PC-3 (cell line): ENCODE results near the gene CHTF8. TPM values are rescaled to one million over a fixed set of nuclear protein-coding genes. Genes with fewer than 3 reads are reported as not detected.

Experiments used
- ATAC-seq: fragments of 200-7000 bp; cut with Tn5 transposase; 2 replicates; pipeline ENCODE4 v1.9.1; 2020; ENCODE audit warnings: mild to moderate bottlenecking, moderate library complexity
- BruUV-seq: library from RNA; stranded (reverse); fragments of 400-500 nt; replicated peaks from 2 replicates; lab custom pipeline; 2021; lab: Mats Ljungman, UMichigan
- CTCF ChIA-PET: fragments of 300-600 bp; sonication (Branson Sonifier 250); formaldehyde crosslinking; loops from one replicate; lab custom pipeline; 2022; ENCODE audit warnings: antibody characterized with exemption; lab: Charles Lee
- POLR2A ChIA-PET: fragments of 300-600 bp; sonication (Branson Sonifier 250); formaldehyde crosslinking; loops from one replicate; lab custom pipeline; 2022; ENCODE audit warnings: antibody characterized with exemption; ENCODE audit not compliant: unreplicated experiment; lab: Charles Lee
- DNase-seq: peaks from one replicate; pipeline ENCODE4 v3.0.0-alpha.2; 2015
- H2AFZ ChIP-seq: fragments of 300-600 bp; sonication (generic); 2 replicates; pipeline ENCODE4 v1.6.0; 2016; ENCODE audit warnings: antibody characterized with exemption, low read length
- H3F3A ChIP-seq: fragments of 300-600 bp; sonication (generic); one replicate; pipeline ENCODE4 v1.6.0; 2017; ENCODE audit warnings: antibody characterized with exemption, low read length, control low read depth, mild to moderate bottlenecking; ENCODE audit not compliant: unreplicated experiment
- H3K27ac ChIP-seq: fragments of 300-600 bp; sonication (generic); 2 replicates; pipeline ENCODE4 v1.5.1; 2016; ENCODE audit warnings: mild to moderate bottlenecking, low read length
- H3K27me3 ChIP-seq: fragments of 300-600 bp; sonication (generic); 2 replicates; pipeline ENCODE4 v1.6.1; 2016; ENCODE audit warnings: low read length, mixed read lengths
- H3K36me3 ChIP-seq: fragments of 300-600 bp; sonication (generic); 2 replicates; pipeline ENCODE4 v1.6.1; 2016; ENCODE audit warnings: low read depth, mixed run types, low read length, mixed read lengths
- H3K4me1 ChIP-seq: fragments of 300-600 bp; sonication (generic); 2 replicates; pipeline ENCODE4 v1.5.1; 2016; ENCODE audit warnings: low read length; ENCODE audit not compliant: insufficient read depth
- H3K4me2 ChIP-seq: fragments of 300-600 bp; sonication (generic); 2 replicates; pipeline ENCODE4 v1.6.0; 2016; ENCODE audit warnings: low read length
- H3K4me3 ChIP-seq: fragments of 300-600 bp; sonication (generic); 2 replicates; pipeline ENCODE4 v1.5.1; 2016; ENCODE audit warnings: mild to moderate bottlenecking, low read length, mixed read lengths
- H3K79me2 ChIP-seq: fragments of 300-600 bp; sonication (generic); 2 replicates; pipeline ENCODE4 v1.6.1; 2017; ENCODE audit warnings: low read length, mixed read lengths
- H3K9ac ChIP-seq: fragments of 300-600 bp; sonication (generic); 2 replicates; pipeline ENCODE4 v1.6.0; 2016; ENCODE audit warnings: mild to moderate bottlenecking, low read length
- H3K9me2 ChIP-seq: fragments of 300-600 bp; sonication (generic); replicated peaks from 2 replicates; pipeline ENCODE4 v1.6.1; 2016; ENCODE audit warnings: mixed run types, low read length, mixed read lengths
- H3K9me3 ChIP-seq: fragments of 300-600 bp; sonication (generic); 2 replicates; pipeline ENCODE4 v1.6.1; 2016; ENCODE audit warnings: low read length, mixed read lengths
- H4K20me1 ChIP-seq: fragments of 300-600 bp; sonication (generic); 2 replicates; pipeline ENCODE4 v1.6.1; 2016; ENCODE audit warnings: low read length, mixed read lengths
- CTCF ChIP-seq: fragments of 300-600 bp; sonication (generic); conservative IDR thresholded peaks from 2 replicates; pipeline ENCODE4 v1.5.1; 2017; ENCODE audit warnings: antibody characterized with exemption, low read depth, mild to moderate bottlenecking, low read length
- EZH2 ChIP-seq: fragments of 300-600 bp; sonication (generic); IDR thresholded peaks from one replicate; pipeline ENCODE4 v1.6.1; 2017; ENCODE audit warnings: antibody characterized with exemption, mild to moderate bottlenecking, low read length; ENCODE audit not compliant: unreplicated experiment
- EZH2phosphoT487 ChIP-seq: fragments of 300-600 bp; sonication (generic); IDR thresholded peaks from 2 replicates; pipeline ENCODE4 v1.6.1; 2018; ENCODE audit warnings: mild to moderate bottlenecking, antibody characterized with exemption, low read length, borderline replicate concordance
- intact Hi-C: fragments of 100-400 bp; cut with micrococcal nuclease; formaldehyde crosslinking; loops from 2 replicates; pipeline ENCODE4 v1.9.0; 2023
- total RNA-seq: library from RNA; depleted of rRNA; stranded (reverse); fragments of >200 nt; gene quantifications from 2 replicates; pipeline ENCODE4 v1.2.3, GENCODE V29; 2014

Gene CHTF8
- total RNA-seq, 1 experiment from 2014 or later, result 45.9 TPM

GRCh38 chr16:69166221-69166833 is 33.9 kb upstream of the CHTF8 start:
- POLR2A ChIA-PET, result no interaction called here

GRCh38 chr16:69165584-69165983 is 33.2 kb upstream of the CHTF8 start:
- Histone ChIP-seq H3K36me3 (peaks cover 43% of the 10 kb centered on the region), H3F3A (peaks cover 24% of the 10 kb centered on the region), H3K27me3 (no peaks in the 10 kb centered on the region), H2AFZ (no peak overlapping the region), H3K9me3 (no peaks in the 10 kb centered on the region), H3K4me1 (peaks cover 29% of the 10 kb centered on the region), H3K27ac (peak overlapping the region; percentile 99), H3K9me2 (no peaks in the 10 kb centered on the region), H4K20me1 (no peaks in the 10 kb centered on the region), H3K4me2 (peak overlapping the region; percentile 75), H3K4me3 (no peak overlapping the region), H3K9ac (peak overlapping the region; percentile 48), H3K79me2 (no peaks in the 10 kb centered on the region)
- no TSS peak for BruUV-seq
- CTCF ChIA-PET, result no interaction called here
- TF ChIP-seq CTCF (no peak), EZH2 (no peak), EZH2phosphoT487 (no peak)
- no peak for DNase-seq
- intact Hi-C loops, result loop anchor here (5.0 kb wide), 1 partner anchor 52 kb away; no protein-coding TSS in a partner anchor
- no peak for ATAC-seq
- POLR2A ChIA-PET, result no interaction called here

More at GRCh38 chr16:69166221-69166833, 33.9 kb upstream of the CHTF8 start:
- BruUV-seq, result TSS peak; percentile 64
- Histone ChIP-seq H3K9me3 (no peaks in the 10 kb centered on the region), H3K4me2 (peak overlapping the region; percentile 75), H3K4me3 (peak overlapping the region; percentile 28; the same call in 1 of the 2 replicates), H3K27ac (peak overlapping the region; percentile 99), H3K9me2 (no peaks in the 10 kb centered on the region), H3F3A (peaks cover 24% of the 10 kb centered on the region), H3K27me3 (no peaks in the 10 kb centered on the region), H2AFZ (no peak overlapping the region), H3K79me2 (no peaks in the 10 kb centered on the region), H3K4me1 (peaks cover 29% of the 10 kb centered on the region), H3K36me3 (peaks cover 42% of the 10 kb centered on the region), H3K9ac (peak overlapping the region; percentile 82), H4K20me1 (no peaks in the 10 kb centered on the region)
- TF ChIP-seq EZH2phosphoT487 (no peak), EZH2 (no peak), CTCF (no peak)
- ATAC-seq (peak; percentile 68), DNase-seq (peak; percentile 76)
- intact Hi-C loops, result loop anchor here (2.0 to 5.0 kb wide), 2 partner anchors 20 to 51 kb away; partner anchors contain the start of gene SNTB2
- CTCF ChIA-PET, result interaction anchor here (0.6 kb wide), 1 partner anchor 17 kb away, joined by 3 read pairs; no protein-coding TSS in a partner anchor

- Histone ChIP-seq H3K4me3 (no peak overlapping the region), H3K4me1 (peaks cover 2% of the 10 kb centered on the region), H3K4me2 (no peak overlapping the region), H3K27ac (no peak overlapping the region), H3K9ac (no peak overlapping the region), H3K36me3 (peaks cover 37% of the 10 kb centered on the region), H3K9me3 (no peaks in the 10 kb centered on the region), H3K27me3 (no peaks in the 10 kb centered on the region), H2AFZ (no peak overlapping the region), H3K9me2 (no peaks in the 10 kb centered on the region), H4K20me1 (no peaks in the 10 kb centered on the region), H3K79me2 (no peaks in the 10 kb centered on the region), H3F3A (peaks cover 6% of the 10 kb centered on the region)
- TF ChIP-seq EZH2phosphoT487 (no peak), CTCF (no peak), EZH2 (no peak)
- DNase-seq (no peak), ATAC-seq (no peak)
- intact Hi-C loops, result no loop called here
- CTCF ChIA-PET, result no interaction called here
- BruUV-seq, result no TSS peak
- POLR2A ChIA-PET, result no interaction called here
These were observed 27.8 kb upstream of the CHTF8 start for GRCh38 chr16:69160192-69160591.
